Measurements from ENCODE around the gene NPBWR2. TPM values are rescaled to one million over a fixed set of nuclear protein-coding genes. Genes with fewer than 3 reads are reported as not detected.

Gene NPBWR2
- total RNA-seq, 4 donors from 2014 or later = not detected

- Histone ChIP-seq H3K27me3 (no peaks in the 10 kb centered on the region), H3K4me3 (no peak overlapping the region), H3K4me1 (no peaks in the 10 kb centered on the region), H3K36me3 (no peaks in the 10 kb centered on the region), H3K27ac (no peak overlapping the region), H3K9me3 (no peaks in the 10 kb centered on the region)
- TF ChIP-seq EP300 (IDR thresholded peaks at IDR 0.05) (no peak), POLR2A (IDR thresholded peaks at IDR 0.05) (no peak), CTCF (IDR thresholded peaks at IDR 0.05) (no peak)
- 83 to 86% methylated on average over 15 to 16 of the region's 18 CpGs for WGBS, 2 donors
- DNase-seq (ENCODE audit: low spot score in 2 of 2) = no peak
Measured at GRCh38 chr20:64112691-64113443, 5.5 kb upstream of the NPBWR2 start.

DNA sequence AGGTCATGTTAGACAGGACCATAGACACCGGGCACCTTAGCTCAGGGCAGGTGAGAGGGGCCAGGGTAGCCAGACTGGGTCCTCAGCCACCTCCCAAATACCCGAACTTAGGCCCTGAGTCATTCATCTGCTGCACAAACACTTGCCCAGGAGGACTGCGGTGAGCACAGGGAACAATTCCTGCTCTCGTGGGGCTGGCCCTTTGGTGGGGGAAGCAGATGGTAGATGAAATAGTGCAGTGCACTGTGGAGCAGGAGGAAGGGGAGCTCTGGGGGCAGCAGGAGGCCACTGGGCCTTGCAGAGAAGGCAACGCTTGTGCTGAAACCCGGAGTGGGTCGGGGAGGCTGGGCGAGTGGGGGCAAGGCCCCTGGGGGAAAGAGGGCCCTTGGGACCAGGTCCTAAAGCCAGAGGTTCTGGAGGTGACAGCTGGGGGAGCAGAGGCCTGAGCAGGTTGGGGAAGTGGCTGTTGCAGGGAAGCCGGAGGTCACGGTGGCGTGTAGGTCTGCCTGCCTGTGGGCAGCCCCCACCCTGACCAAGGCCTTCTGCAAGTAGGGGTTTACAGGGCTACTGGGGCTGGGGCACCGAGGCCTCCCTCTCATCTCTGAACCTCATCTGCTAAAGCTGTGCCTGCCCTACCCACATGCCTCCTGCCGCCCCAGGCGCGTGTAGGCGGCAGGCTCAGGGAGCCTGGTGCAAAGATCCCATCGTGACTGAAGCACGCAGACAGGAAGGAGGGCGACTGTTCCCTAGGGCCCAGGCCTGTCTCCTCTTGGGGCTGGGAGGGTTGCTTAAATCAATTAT, 4.7 kb upstream of the NPBWR2 start:
- WGBS, 2 donors = 55 to 68% methylated on average over 15 to 19 of the region's 19 CpGs
- H3K4me3 ChIP-seq = no peak overlapping the region
- H3K9me3 ChIP-seq = no peaks in the 10 kb centered on the region
- H3K4me1 ChIP-seq = no peaks in the 10 kb centered on the region
- no peak for DNase-seq (ENCODE audit: low spot score in 2 of 2)
- H3K27me3 ChIP-seq = no peaks in the 10 kb centered on the region
- H3K36me3 ChIP-seq = no peaks in the 10 kb centered on the region
- no peak overlapping the region for H3K27ac ChIP-seq
- TF ChIP-seq CTCF (IDR thresholded peaks at IDR 0.05) = no peak
- TF ChIP-seq POLR2A (IDR thresholded peaks at IDR 0.05) = no peak
- no peak for TF ChIP-seq EP300 (IDR thresholded peaks at IDR 0.05)

DNA sequence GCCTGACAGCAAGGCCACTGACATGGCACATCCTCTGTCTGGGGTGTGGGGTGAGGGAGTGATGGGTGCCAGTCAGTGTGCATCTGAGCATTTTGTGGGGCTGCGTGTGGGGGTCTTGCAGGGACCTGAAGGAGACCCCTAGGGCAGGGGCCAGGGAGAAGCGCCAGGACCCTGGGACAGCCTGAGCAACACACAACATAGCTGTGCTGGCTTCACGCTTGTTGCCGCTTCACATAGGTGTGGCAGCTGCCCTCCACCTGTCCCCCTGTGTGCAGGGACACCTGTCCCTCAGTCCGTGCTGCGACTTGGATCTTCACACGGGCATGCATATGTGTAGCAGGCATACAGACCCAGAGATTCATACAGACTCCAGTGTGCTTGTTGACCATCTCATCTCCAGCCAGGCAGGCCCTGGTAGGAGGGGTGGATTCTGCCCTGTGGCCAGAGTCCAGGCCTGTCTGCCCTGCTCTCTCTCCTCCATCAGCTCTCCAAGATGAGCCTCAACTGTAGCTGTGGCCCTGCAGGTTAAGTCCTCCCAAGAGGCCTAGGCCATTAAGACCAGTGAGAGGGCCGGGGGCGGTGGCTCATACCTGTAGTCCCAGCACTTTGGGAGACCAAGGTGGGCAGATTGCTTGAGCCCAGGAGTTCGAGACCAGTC, 3.2 kb upstream of the NPBWR2 start:
- H3K27ac ChIP-seq = no peak overlapping the region
- no peak for DNase-seq (ENCODE audit: low spot score in 2 of 2)
- H3K4me1 ChIP-seq = no peaks in the 10 kb centered on the region
- no peak overlapping the region for H3K4me3 ChIP-seq
- TF ChIP-seq CTCF (IDR thresholded peaks at IDR 0.05) (no peak), POLR2A (IDR thresholded peaks at IDR 0.05) (no peak), EP300 (IDR thresholded peaks at IDR 0.05) (no peak)
- H3K36me3 ChIP-seq = no peaks in the 10 kb centered on the region
- WGBS, 2 donors = 90 to 91% methylated on average over 9 to 10 of the region's 10 CpGs
- no peaks in the 10 kb centered on the region for H3K27me3 ChIP-seq
- H3K9me3 ChIP-seq = no peaks in the 10 kb centered on the region

- Histone ChIP-seq H3K36me3 (no peaks in the 10 kb centered on the region), H3K27ac (no peak overlapping the region), H3K9me3 (no peaks in the 10 kb centered on the region), H3K27me3 (peaks cover 0 to 2% of the 10 kb centered on the region in 2 donors), H3K4me1 (no peaks in the 10 kb centered on the region), H3K4me3 (no peak overlapping the region)
- no peak for TF ChIP-seq EP300 (IDR thresholded peaks at IDR 0.05)
- TF ChIP-seq CTCF (IDR thresholded peaks at IDR 0.05) = no peak
- no peak for TF ChIP-seq POLR2A (IDR thresholded peaks at IDR 0.05)
- 55 to 64% methylated on average over 14 to 16 of the region's 16 CpGs for WGBS, 2 donors
- DNase-seq (ENCODE audit: low spot score in 2 of 2) = no peak
Measured at GRCh38 chr20:64109831-64110391, 2.5 kb upstream of the NPBWR2 start.
